Measurements from ENCODE around the gene CKMT2. TPM values are rescaled to one million over a fixed set of nuclear protein-coding genes. Genes with fewer than 3 reads are reported as not detected.

The CKMT2 gene
- total and polyA plus RNA-seq, 9 donors = 37.0 to 91.3 (median 62.5) TPM

GRCh38 chr5:81194633-81195334, 38.3 kb upstream of the CKMT2 start:
- Histone ChIP-seq H3K4me1 (ENCODE audit: control insufficient read depth, insufficient read depth, low read length) (peaks cover 4% of the 10 kb centered on the region), H3K36me3 (ENCODE audit: control insufficient read depth, insufficient read depth, low read length) (no peaks in the 10 kb centered on the region), H3K9me3 (replicated peaks; ENCODE audit: control insufficient read depth, low read depth, low read length) (no peaks in the 10 kb centered on the region), H3K4me3 (ENCODE audit: low read length) (no peak overlapping the region), H3K27ac (ENCODE audit: low read length) (no peak overlapping the region), H3K27me3 (ENCODE audit: control insufficient read depth, insufficient read depth, low read length) (peaks cover 4% of the 10 kb centered on the region)
- peak; percentile 82 for DNase-seq
- WGBS (ENCODE audit: insufficient coverage) = 19% methylated on average over 23 of the region's 31 CpGs

- Histone ChIP-seq H3K27me3 (ENCODE audit: control insufficient read depth, insufficient read depth, low read length) (peaks cover 4% of the 10 kb centered on the region), H3K36me3 (ENCODE audit: control insufficient read depth, insufficient read depth, low read length) (no peaks in the 10 kb centered on the region), H3K4me3 (ENCODE audit: low read length) (no peak overlapping the region), H3K4me1 (ENCODE audit: control insufficient read depth, insufficient read depth, low read length) (peaks cover 4% of the 10 kb centered on the region), H3K27ac (ENCODE audit: low read length) (no peak overlapping the region), H3K9me3 (replicated peaks; ENCODE audit: control insufficient read depth, low read depth, low read length) (no peaks in the 10 kb centered on the region)
- no peak for DNase-seq
- WGBS (ENCODE audit: insufficient coverage) = no CpG with 5 or more reads among the region's 5 CpGs
Measured at GRCh38 chr5:81195335-81195929, 37.7 kb upstream of the CKMT2 start.

- no peaks in the 10 kb centered on the region for H3K27me3 ChIP-seq (ENCODE audit: control insufficient read depth, insufficient read depth, low read length)
- no peak overlapping the region for H3K27ac ChIP-seq (ENCODE audit: low read length)
- no peaks in the 10 kb centered on the region for H3K4me1 ChIP-seq (ENCODE audit: control insufficient read depth, insufficient read depth, low read length)
- no peak overlapping the region for H3K4me3 ChIP-seq (ENCODE audit: low read length)
- no peaks in the 10 kb centered on the region for H3K9me3 ChIP-seq (replicated peaks; ENCODE audit: control insufficient read depth, low read depth, low read length)
- DNase-seq = peak; percentile 32
- no peaks in the 10 kb centered on the region for H3K36me3 ChIP-seq (ENCODE audit: control insufficient read depth, insufficient read depth, low read length)
- 43% methylated on average over 1 of the region's 2 CpGs for WGBS (ENCODE audit: insufficient coverage)
Measured at GRCh38 chr5:81202655-81203054, 30.5 kb upstream of the CKMT2 start.

- no peaks in the 10 kb centered on the region for H3K9me3 ChIP-seq (replicated peaks; ENCODE audit: control insufficient read depth, low read depth, low read length)
- WGBS (ENCODE audit: insufficient coverage) = 63% methylated on average over 1 of the region's 3 CpGs
- DNase-seq = no peak
- no peaks in the 10 kb centered on the region for H3K27me3 ChIP-seq (ENCODE audit: control insufficient read depth, insufficient read depth, low read length)
- H3K27ac ChIP-seq (ENCODE audit: low read length) = no peak overlapping the region
- no peak overlapping the region for H3K4me3 ChIP-seq (ENCODE audit: low read length)
- H3K36me3 ChIP-seq (ENCODE audit: control insufficient read depth, insufficient read depth, low read length) = no peaks in the 10 kb centered on the region
- no peaks in the 10 kb centered on the region for H3K4me1 ChIP-seq (ENCODE audit: control insufficient read depth, insufficient read depth, low read length)
Measured at GRCh38 chr5:81203729-81204128, 29.4 kb upstream of the CKMT2 start.

- Histone ChIP-seq H3K4me1 (ENCODE audit: control insufficient read depth, insufficient read depth, low read length) (no peaks in the 10 kb centered on the region), H3K36me3 (ENCODE audit: control insufficient read depth, insufficient read depth, low read length) (no peaks in the 10 kb centered on the region), H3K9me3 (replicated peaks; ENCODE audit: control insufficient read depth, low read depth, low read length) (no peaks in the 10 kb centered on the region), H3K4me3 (ENCODE audit: low read length) (no peak overlapping the region), H3K27me3 (ENCODE audit: control insufficient read depth, insufficient read depth, low read length) (no peaks in the 10 kb centered on the region), H3K27ac (ENCODE audit: low read length) (no peak overlapping the region)
- DNase-seq = no peak
- 80% methylated on average over 1 of the region's 1 CpG for WGBS (ENCODE audit: insufficient coverage)
Measured at GRCh38 chr5:81204205-81204604, 28.9 kb upstream of the CKMT2 start.

- Histone ChIP-seq H3K27ac (ENCODE audit: low read length) (no peak overlapping the region), H3K4me1 (ENCODE audit: control insufficient read depth, insufficient read depth, low read length) (no peaks in the 10 kb centered on the region), H3K36me3 (ENCODE audit: control insufficient read depth, insufficient read depth, low read length) (no peaks in the 10 kb centered on the region), H3K27me3 (ENCODE audit: control insufficient read depth, insufficient read depth, low read length) (no peaks in the 10 kb centered on the region), H3K9me3 (replicated peaks; ENCODE audit: control insufficient read depth, low read depth, low read length) (no peaks in the 10 kb centered on the region), H3K4me3 (ENCODE audit: low read length) (no peak overlapping the region)
- no peak for DNase-seq
- WGBS (ENCODE audit: insufficient coverage) = 100% methylated on average over 2 of the region's 4 CpGs
Measured at GRCh38 chr5:81205058-81205457, 28.1 kb upstream of the CKMT2 start.

GRCh38 chr5:81207009-81207408, 26.1 kb upstream of the CKMT2 start:
- no peaks in the 10 kb centered on the region for H3K27me3 ChIP-seq (ENCODE audit: control insufficient read depth, insufficient read depth, low read length)
- no peaks in the 10 kb centered on the region for H3K4me1 ChIP-seq (ENCODE audit: control insufficient read depth, insufficient read depth, low read length)
- peak; percentile 12 for DNase-seq
- 49% methylated on average over 3 of the region's 5 CpGs for WGBS (ENCODE audit: insufficient coverage)
- H3K27ac ChIP-seq (ENCODE audit: low read length) = no peak overlapping the region
- H3K4me3 ChIP-seq (ENCODE audit: low read length) = no peak overlapping the region
- no peaks in the 10 kb centered on the region for H3K9me3 ChIP-seq (replicated peaks; ENCODE audit: control insufficient read depth, low read depth, low read length)
- no peaks in the 10 kb centered on the region for H3K36me3 ChIP-seq (ENCODE audit: control insufficient read depth, insufficient read depth, low read length)

- no peaks in the 10 kb centered on the region for H3K27me3 ChIP-seq (ENCODE audit: control insufficient read depth, insufficient read depth, low read length)
- no CpG with 5 or more reads among the region's 4 CpGs for WGBS (ENCODE audit: insufficient coverage)
- DNase-seq = no peak
- H3K9me3 ChIP-seq (replicated peaks; ENCODE audit: control insufficient read depth, low read depth, low read length) = no peaks in the 10 kb centered on the region
- H3K27ac ChIP-seq (ENCODE audit: low read length) = no peak overlapping the region
- H3K4me1 ChIP-seq (ENCODE audit: control insufficient read depth, insufficient read depth, low read length) = no peaks in the 10 kb centered on the region
- no peaks in the 10 kb centered on the region for H3K36me3 ChIP-seq (ENCODE audit: control insufficient read depth, insufficient read depth, low read length)
- no peak overlapping the region for H3K4me3 ChIP-seq (ENCODE audit: low read length)
Measured at GRCh38 chr5:81208904-81209303, 24.2 kb upstream of the CKMT2 start.

GRCh38 chr5:81209386-81209785, 23.7 kb upstream of the CKMT2 start:
- H3K27me3 ChIP-seq (ENCODE audit: control insufficient read depth, insufficient read depth, low read length) = no peaks in the 10 kb centered on the region
- H3K9me3 ChIP-seq (replicated peaks; ENCODE audit: control insufficient read depth, low read depth, low read length) = no peaks in the 10 kb centered on the region
- no peak overlapping the region for H3K27ac ChIP-seq (ENCODE audit: low read length)
- no peaks in the 10 kb centered on the region for H3K4me1 ChIP-seq (ENCODE audit: control insufficient read depth, insufficient read depth, low read length)
- no peak overlapping the region for H3K4me3 ChIP-seq (ENCODE audit: low read length)
- 85% methylated on average over 4 of the region's 5 CpGs for WGBS (ENCODE audit: insufficient coverage)
- no peak for DNase-seq
- H3K36me3 ChIP-seq (ENCODE audit: control insufficient read depth, insufficient read depth, low read length) = no peaks in the 10 kb centered on the region

GRCh38 chr5:81209869-81210493, 23.1 kb upstream of the CKMT2 start:
- 78% methylated on average over 10 of the region's 11 CpGs for WGBS (ENCODE audit: insufficient coverage)
- Histone ChIP-seq H3K4me1 (ENCODE audit: control insufficient read depth, insufficient read depth, low read length) (no peaks in the 10 kb centered on the region), H3K36me3 (ENCODE audit: control insufficient read depth, insufficient read depth, low read length) (no peaks in the 10 kb centered on the region), H3K27me3 (ENCODE audit: control insufficient read depth, insufficient read depth, low read length) (no peaks in the 10 kb centered on the region), H3K27ac (ENCODE audit: low read length) (no peak overlapping the region), H3K9me3 (replicated peaks; ENCODE audit: control insufficient read depth, low read depth, low read length) (no peaks in the 10 kb centered on the region), H3K4me3 (ENCODE audit: low read length) (no peak overlapping the region)
- no peak for DNase-seq
